ENCODE data around the gene APOB.
"Not testable (repeated sequence)": the region's sequence is repeated elsewhere in the genome, so short reads cannot be mapped to it uniquely, and the experiment has no call there.

The APOB gene

GRCh38 chr2:21030983-21031968 is 12.6 kb downstream of the APOB start:
- DNase-seq: no peak

DNA sequence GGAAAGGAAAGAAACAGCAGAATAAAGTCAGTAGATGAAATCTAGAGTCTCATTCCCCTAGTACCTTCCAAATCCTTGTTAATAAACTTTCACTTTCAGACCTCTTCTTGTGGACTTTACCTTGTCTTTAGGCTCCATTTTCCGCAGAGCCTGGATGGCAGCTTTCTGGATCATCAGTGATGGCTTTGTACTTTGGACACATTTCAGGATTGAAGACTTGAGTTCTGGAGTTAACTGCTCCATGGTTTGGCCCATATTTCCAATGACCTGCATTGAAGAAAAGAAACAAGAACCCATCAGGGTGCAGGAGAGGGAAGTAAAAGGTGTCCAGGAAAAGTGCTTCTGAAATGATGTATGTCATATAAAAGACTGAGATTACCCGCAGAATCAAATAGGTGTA is 14.4 kb downstream of the APOB start:
- DNase-seq: no peak

- not testable (repeated sequence) for DNase-seq
Measured at GRCh38 chr2:21028951-21029350, 14.9 kb downstream of the APOB start.

- DNase-seq: no peak
Measured at GRCh38 chr2:21028021-21028947, 15.6 kb downstream of the APOB start.

DNA sequence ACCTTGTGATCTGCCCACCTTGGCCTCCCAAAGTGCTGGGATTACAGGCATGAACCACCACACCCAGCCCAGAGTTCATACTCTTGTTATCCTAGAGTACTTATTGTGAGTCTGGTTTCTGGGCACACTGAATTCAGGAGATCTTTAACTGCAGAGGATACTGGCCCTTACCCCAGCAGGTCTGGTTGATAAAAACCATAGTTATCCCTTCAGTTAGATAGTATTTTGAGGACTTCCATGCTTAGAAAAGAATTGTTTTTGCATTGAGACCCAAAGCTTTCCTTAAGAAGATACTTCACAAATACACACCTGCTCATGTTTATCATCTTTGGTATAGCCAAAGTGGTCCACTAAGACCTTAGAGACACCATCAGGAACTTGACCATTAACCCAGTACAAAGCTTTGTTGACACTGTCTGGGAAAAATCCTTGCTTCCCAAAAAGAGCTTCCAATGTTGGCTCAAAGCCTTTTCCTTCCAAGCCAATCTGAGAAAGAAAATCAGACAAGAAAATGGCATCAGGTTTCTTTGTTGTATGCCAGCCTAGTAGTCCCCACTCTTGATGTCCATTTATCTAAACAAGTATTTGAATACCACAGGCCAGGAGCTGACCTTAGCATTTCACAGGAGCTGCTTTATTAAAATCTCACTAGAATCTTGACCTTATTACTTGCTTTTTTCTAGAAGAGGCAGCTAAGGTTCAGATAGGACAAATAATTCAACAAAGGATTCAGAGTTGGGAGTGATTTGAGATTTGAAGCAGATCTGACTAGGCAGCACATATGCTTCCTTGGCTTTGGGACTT is 17.2 kb downstream of the APOB start:
- DNase-seq: no peak

DNA sequence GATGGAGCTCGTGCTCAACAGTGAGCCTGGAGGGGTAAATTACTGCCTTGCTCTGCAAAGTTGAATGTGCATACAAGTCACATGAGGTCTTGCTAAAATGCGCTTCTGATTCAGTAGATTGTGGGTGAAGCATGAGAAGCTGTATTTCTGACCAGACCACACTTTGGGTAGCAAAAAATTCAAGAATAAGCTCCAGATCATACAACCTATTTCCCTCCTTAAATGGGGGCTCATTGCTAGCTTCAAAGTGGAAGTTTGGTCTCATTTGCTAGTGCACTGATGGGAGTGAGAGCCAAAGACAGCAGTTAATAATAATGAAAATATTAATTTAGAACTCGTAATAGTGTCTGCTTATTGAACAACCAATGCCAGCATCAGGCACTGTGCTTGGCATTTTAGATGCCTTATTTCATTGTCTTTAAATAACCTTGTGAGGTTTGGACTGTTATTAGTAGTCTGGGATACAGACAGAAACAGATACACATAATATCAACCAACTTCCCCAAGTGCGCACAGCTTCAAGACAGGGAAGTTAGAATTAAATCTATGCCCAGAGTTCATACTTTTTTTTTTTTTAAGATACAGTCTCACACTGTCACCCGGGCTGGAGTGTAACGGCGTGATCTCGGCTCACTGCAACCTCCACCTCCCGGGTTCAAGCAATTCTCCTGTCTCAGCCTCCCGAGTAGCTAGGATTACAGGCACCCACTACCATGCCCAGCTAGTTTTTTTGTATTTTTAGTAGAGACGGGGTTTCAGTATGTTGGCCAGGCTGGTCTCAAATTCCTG is 18.0 kb downstream of the APOB start:
- no peak for DNase-seq

DNA sequence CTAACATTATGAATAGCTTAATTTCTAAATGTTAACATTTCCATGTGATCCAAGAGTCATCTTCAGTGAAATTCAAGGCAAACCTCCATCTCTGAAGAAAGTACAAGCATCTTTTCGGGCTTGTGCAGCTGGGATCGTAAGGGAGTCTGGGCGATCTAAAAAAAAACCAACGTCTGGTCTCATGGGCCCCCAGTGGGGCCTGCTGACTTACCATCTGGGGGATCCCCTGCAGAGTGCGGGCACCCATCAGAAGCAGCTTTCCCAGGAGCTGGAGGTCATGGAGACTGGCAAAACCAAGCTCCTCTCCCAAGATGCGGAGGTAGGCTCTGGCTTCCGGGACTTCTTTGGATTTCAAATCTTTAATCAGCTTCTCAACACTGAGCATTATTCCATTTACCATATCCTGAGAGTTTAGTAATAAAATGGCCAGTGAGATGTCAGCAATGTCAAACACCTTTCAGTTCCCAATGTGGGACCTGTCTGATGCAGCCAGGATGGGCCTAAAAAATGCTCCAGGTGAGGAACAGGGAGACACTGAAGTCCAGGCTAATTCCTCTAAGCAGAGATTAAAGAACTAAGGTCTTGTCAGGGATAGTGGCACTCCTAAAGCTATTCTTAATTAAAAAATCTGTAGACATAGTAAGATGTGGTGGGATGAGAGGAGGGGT is 19.0 kb downstream of the APOB start:
- DNase-seq: no peak

- DNase-seq: no peak
Measured at GRCh38 chr2:21024198-21024597, 19.7 kb downstream of the APOB start.

DNA sequence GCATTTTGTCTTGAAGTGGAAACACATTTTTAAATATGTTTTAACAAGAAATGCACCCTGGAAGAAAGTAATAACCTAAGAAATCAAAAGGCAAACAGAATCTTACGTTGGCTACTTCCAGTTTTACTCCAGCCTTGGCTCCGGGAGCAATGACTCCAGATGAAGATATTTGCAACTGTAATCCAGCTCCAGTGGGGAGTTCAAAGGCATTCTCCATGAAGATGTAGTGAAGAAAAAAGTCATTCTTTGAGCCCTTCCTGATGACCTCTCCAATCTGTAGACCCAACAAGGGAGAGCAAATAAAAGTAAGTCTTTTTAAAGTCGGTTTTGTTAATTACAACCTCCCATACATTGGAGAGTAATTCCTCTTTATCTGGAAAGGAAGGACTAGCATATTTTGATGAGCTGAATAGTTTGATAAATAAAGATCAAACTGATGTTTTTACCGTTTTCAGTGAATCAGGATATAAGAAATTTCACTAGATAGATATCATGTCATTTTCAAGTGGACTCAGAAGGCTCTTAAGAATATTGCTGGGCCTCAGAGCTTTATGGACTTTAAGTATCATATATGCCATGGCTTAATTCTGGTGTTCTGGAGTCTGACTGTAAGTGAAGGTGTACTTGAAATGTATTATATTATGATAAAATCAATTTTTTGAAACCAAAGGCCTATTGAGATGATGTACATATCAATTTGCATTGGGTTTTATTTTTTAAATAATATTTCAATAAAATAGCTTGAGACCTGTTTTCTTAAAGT is 20.3 kb downstream of the APOB start:
- no peak for DNase-seq

- no peak for DNase-seq
Measured at GRCh38 chr2:21022792-21023367, 21.0 kb downstream of the APOB start.

DNA sequence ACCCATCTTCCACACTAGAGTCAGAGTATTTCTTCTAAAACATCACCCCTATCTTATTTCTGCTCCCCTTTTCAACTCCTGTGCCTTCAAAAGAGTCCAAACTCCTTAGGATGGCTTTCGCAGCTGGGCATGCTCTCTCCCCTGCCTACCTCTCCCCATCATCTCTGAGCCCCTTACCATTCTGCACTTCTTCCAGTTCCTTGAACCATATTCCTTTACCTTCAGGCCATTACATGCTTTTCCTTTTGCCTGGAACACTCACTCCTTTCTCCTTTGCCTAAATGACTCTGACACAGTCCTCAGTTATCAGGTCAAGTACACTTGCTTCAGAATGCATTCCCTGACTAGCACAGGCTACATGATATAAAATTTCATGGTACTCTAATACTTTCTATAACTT is 22.4 kb downstream of the APOB start:
- DNase-seq: no peak

GRCh38 chr2:21020668-21021288 is 23.1 kb downstream of the APOB start:
- no peak for DNase-seq

DNA sequence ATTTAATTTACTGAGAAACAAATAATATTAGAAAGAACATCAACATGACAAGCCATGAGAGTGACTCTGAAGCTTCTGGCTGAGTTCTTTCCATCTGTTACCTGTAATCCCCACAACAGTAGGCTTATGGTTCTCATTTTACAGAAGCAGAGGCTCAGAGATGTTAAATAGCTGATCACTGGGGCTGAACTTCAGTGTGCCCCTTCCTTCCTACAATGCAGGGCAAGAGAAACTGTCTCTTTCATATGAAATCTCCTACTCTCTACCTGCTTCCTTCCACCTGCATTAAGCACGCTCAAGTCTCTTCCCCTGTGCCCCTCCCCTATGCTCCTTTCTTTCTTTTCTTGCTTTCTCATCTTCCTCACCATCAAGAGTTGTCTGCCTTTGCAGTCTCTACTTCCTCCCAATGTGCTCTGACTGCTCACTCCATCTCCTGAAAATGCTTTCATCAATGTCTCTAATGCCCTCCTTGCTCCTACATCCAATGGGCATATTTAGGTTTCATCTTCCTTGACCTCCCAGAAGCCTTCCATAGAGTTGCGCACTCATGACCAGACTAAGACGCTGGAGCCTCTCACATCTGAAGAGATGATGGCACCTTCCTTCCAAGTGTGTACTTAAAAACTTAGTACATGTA is 23.7 kb downstream of the APOB start:
- no peak for DNase-seq

DNA sequence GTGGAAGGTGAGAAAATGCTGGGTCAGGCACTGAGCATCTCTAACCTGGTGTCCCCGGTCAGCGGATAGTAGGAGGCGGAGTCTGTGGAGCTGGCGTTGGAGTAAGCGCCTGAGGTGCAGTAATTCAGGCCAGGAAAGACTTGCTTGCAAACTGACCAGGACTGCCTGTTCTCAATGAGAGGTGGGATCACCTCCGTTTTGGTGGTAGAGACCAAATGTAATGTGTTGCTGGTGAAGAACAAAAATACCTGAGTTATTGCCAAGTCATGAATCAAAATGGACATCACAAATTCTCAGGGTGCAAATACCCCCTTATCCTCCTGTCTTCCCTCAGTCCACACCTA is 24.2 kb downstream of the APOB start:
- no peak for DNase-seq

- DNase-seq: no peak
Measured at GRCh38 chr2:21019000-21019677, 24.7 kb downstream of the APOB start.

DNA sequence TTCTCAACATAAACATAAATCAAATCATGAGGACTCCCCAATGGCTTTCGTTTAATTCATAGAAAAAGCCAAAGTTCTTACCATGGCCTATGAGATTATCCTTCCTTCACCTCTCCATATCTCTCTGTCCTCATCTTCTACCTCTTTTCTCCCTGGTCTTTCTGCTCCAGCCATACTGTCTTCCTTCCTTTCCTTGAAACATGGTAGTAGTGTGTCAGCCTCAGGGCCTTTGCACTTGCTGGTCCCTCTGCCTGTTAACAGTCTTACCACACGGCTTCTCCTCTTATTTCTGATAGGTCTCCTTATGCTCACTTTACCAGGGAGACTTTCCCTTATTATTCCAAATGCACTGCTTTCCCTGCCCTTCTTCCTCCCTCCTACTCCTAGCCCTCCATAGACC is 25.6 kb downstream of the APOB start:
- no peak for DNase-seq

GRCh38 chr2:21017748-21018276 is 26.1 kb downstream of the APOB start:
- no peak for DNase-seq

- no peak for DNase-seq
Measured at GRCh38 chr2:21015281-21015645, 28.6 kb downstream of the APOB start.
